ENCODE data around the gene ST6GAL2. TPM values are rescaled to one million over a fixed set of nuclear protein-coding genes. Genes with fewer than 3 reads are reported as not detected.

The ST6GAL2 gene
- total and polyA plus RNA-seq, 7 donors: 0.01 to 0.17 (median 0.01) TPM; not detected in 4

DNA sequence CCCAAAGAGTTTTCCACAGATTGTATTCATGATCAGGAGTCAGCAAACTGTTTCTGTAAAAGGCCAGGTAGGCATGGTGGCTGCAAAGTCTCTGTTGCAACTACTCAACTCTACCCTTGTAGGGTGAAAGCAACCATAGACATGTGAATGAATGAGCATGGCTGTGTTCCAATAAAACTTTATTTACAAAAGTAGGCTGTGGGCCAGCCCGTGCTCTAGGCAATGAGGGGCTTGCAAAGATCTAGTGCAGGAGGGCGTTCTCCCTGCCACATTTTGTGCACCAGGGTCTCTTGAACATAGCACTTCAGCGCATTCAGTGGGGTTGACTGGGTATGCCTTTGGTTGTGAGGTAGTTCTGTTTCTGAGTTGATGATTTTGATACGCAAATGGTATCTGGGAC, 85.8 kb downstream of the ST6GAL2 start:
- H3K27ac ChIP-seq: no peak overlapping the region
- no peak for ATAC-seq
- 97 to 98% (median 98%) methylated on average over 4 of the region's 4 CpGs for whole genome bisulfite sequencing, 3 donors

GRCh38 chr2:106798826-106799552, 87.0 kb downstream of the ST6GAL2 start:
- H3K4me3 ChIP-seq: no peak overlapping the region
- no peak for ATAC-seq
- no peak for TF ChIP-seq CTCF (IDR thresholded peaks at IDR 0.05)

More for the DNA sequence above, 85.8 kb downstream of the ST6GAL2 start:
- H3K36me3 ChIP-seq (ENCODE audit: insufficient read depth in 1 of 2, low read depth in 1 of 2): no peaks in the 10 kb centered on the region
- DNase-seq: no peak
- H3K27me3 ChIP-seq (ENCODE audit: insufficient read depth in 3 of 3, low read length in 2 of 3): peaks cover 0 to 3% (median 0%) of the 10 kb centered on the region in 3 donors
- no peaks in the 10 kb centered on the region for H3K9me3 ChIP-seq
- H3K4me1 ChIP-seq: no peaks in the 10 kb centered on the region
- no peak overlapping the region for H3K4me3 ChIP-seq
- intact Hi-C loops (cut with DNase I): no loop called here
- TF ChIP-seq CTCF (IDR thresholded peaks at IDR 0.05): no peak

DNA sequence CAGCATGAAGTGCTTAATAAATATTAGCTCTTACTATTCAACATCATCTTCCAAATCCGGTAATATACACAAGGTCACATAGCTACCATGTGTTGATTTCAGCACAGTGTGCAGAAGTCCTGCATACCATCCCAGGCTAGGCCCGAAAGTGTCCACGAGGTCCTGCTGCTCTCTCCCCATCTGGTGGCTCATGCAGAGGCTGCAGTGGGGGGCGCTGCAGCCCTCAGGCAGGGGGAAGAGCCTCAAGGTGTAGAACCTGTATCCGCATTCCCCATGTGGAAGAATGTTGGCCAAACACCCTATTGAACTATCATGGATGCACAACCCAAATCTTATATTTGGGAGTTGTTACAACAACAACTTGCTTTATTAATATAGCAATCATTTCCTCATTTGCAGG, 88.5 kb downstream of the ST6GAL2 start:
- no peak for TF ChIP-seq CTCF (IDR thresholded peaks at IDR 0.05)
- Histone ChIP-seq H3K36me3 (ENCODE audit: insufficient read depth in 1 of 2, low read depth in 1 of 2) (no peaks in the 10 kb centered on the region), H3K27me3 (ENCODE audit: insufficient read depth in 3 of 3, low read length in 2 of 3) (peaks cover 0 to 3% (median 0%) of the 10 kb centered on the region in 3 donors), H3K9me3 (no peaks in the 10 kb centered on the region), H3K27ac (no peak overlapping the region), H3K4me3 (no peak overlapping the region), H3K4me1 (no peaks in the 10 kb centered on the region)
- DNase-seq (no peak), ATAC-seq (no peak)
- WGBS, 3 donors: 92 to 94% (median 92%) methylated on average over 5 of the region's 5 CpGs
- intact Hi-C loops (cut with DNase I): no loop called here

More at GRCh38 chr2:106798826-106799552, 87.0 kb downstream of the ST6GAL2 start:
- Histone ChIP-seq H3K27ac (no peak overlapping the region), H3K9me3 (no peaks in the 10 kb centered on the region), H3K27me3 (ENCODE audit: insufficient read depth in 3 of 3, low read length in 2 of 3) (peaks cover 0 to 3% (median 0%) of the 10 kb centered on the region in 3 donors), H3K4me1 (no peaks in the 10 kb centered on the region), H3K36me3 (ENCODE audit: insufficient read depth in 1 of 2, low read depth in 1 of 2) (no peaks in the 10 kb centered on the region)
- DNase-seq: no peak
- WGBS, 3 donors: 62 to 68% (median 64%) methylated on average over 5 of the region's 5 CpGs
- intact Hi-C loops (cut with DNase I): no loop called here

DNA sequence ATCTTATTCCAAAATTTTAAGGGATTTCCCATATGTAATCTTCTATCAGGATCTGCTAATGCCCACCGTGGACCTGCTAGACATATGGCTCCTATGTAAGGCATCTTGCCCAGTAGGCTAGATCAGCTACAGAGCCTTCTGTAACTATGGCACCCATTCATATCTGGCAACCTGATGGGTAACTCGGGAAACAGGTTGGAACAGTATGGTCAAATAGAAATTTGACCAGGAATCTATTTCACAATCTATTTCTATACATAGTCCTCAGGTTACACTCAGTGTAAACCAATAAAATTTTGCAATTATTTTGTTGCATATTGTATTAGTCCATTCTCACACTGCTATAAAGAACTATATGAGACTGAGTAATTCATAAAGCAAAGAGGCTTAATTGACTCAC, 93.3 kb downstream of the ST6GAL2 start:
- DNase-seq: no peak
- WGBS, 3 donors: 81 to 88% (median 84%) methylated on average over 2 of the region's 2 CpGs
- Histone ChIP-seq H3K36me3 (ENCODE audit: insufficient read depth in 1 of 2, low read depth in 1 of 2) (no peaks in the 10 kb centered on the region), H3K4me3 (no peak overlapping the region), H3K4me1 (no peaks in the 10 kb centered on the region), H3K27me3 (ENCODE audit: insufficient read depth in 3 of 3, low read length in 2 of 3) (no peaks in the 10 kb centered on the region), H3K27ac (no peak overlapping the region), H3K9me3 (no peaks in the 10 kb centered on the region)
- intact Hi-C loops (cut with DNase I): no loop called here
- no peak for ATAC-seq
- TF ChIP-seq CTCF (IDR thresholded peaks at IDR 0.05): no peak

DNA sequence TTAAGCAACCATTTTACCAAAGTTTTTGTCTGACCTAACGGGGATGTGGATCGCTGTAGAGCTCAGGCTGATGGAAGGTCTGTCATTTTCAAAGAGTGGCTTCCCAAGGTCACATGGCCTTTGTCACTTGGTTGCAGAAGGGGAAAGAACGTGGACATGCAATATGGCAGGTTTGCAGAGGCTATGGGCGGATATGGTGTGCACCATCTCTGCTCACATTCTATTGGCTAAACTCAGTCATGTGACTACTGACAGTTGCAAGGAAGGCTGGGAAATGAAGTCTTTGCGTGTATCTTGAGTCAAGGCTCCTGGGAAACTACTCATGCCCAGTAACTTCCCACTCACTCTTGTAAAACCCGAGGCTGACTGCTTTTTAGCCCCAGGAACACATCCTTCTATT, 96.8 kb downstream of the ST6GAL2 start:
- 80 to 82% (median 82%) methylated on average over 6 of the region's 6 CpGs for WGBS, 3 donors
- no peak for TF ChIP-seq CTCF (IDR thresholded peaks at IDR 0.05)
- Histone ChIP-seq H3K4me3 (no peak overlapping the region), H3K9me3 (no peaks in the 10 kb centered on the region), H3K27me3 (ENCODE audit: insufficient read depth in 3 of 3, low read length in 2 of 3) (no peaks in the 10 kb centered on the region), H3K27ac (no peak overlapping the region), H3K36me3 (ENCODE audit: insufficient read depth in 1 of 2, low read depth in 1 of 2) (no peaks in the 10 kb centered on the region), H3K4me1 (no peaks in the 10 kb centered on the region)
- DNase-seq: no peak
- ATAC-seq: no peak
- intact Hi-C loops (cut with DNase I): no loop called here

Data from psoas muscle (tissue), 8 donors.